Measurements from ENCODE around the gene COL9A3.

GRCh38 chr20:62831854-62832211 is 15.0 kb downstream of the COL9A3 start:
- TF ChIP-seq POLR2AphosphoS5 (IDR thresholded peaks at IDR 0.05; ENCODE audit: low read depth, low read length) (no peak), POLR2A (IDR thresholded peaks at IDR 0.05; ENCODE audit: low read depth, low read length) (no peak)

All from GM12892 (cell line).